Stomach (tissue), 4 donors: ENCODE data around the gene FATE1.

Experiments
- CTCF ChIP-seq, 7 experiments: fragments of 450-650 bp in 4 of 7; fragments of 200-600 bp in 3 of 7; sonication (generic) in 3 of 7; IDR thresholded peaks; one replicate each; pipeline ENCODE4 v1.5.1; 2016 to 2019; ENCODE audit warnings: antibody characterized with exemption in 7 of 7, control low read depth in 2 of 7, mild to moderate bottlenecking in 1 of 7
- EP300 ChIP-seq: sonication (generic); formaldehyde crosslinking; IDR thresholded peaks from one replicate; pipeline ENCODE4 v1.6.1; 2017; ENCODE audit warnings: antibody characterized with exemption
- POLR2A ChIP-seq, 4 donors: fragments of 450-650 bp; IDR thresholded peaks; one replicate each; pipeline ENCODE4 v1.6.1; 2016; ENCODE audit warnings: antibody characterized with exemption in 4 of 4, control low read depth in 2 of 4, mild to moderate bottlenecking in 1 of 4, moderate library complexity in 1 of 4
- POLR2AphosphoS5 ChIP-seq, 3 donors: sonication (generic); formaldehyde crosslinking; IDR thresholded peaks; one replicate each; pipeline ENCODE4 v1.6.1; 2016; ENCODE audit warnings: antibody characterized with exemption in 3 of 3

DNA sequence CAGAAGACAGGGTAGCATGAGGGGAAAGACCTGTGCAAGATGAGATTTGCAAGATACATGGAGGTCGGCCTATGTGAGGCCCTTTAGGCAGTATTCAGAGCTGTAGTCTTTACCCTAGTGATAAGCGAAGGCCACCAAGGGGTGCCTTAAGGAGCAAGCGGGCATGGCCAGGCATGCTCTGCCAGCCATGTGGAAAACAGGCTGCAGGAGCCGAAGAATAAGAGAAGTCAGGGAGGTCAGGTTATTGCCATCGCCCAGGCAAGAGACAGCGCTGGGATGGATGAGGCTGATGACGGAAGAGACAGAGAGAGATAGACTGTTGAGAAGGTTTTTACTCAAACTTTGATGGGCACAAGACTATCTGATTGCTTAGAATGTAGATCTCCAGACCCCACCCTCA lies 7.0 kb upstream of the FATE1 start:
- TF ChIP-seq POLR2AphosphoS5 (IDR thresholded peaks at IDR 0.05) (no peak), POLR2A (IDR thresholded peaks at IDR 0.05) (no peak), EP300 (no peak), CTCF (IDR thresholded peaks at IDR 0.05) (no peak)
